PC-3 (cell line): ENCODE measurements around the gene SMU1.

Experiments used
- EZH2 ChIP-seq: fragments of 300-600 bp; sonication (generic); IDR thresholded peaks from one replicate; pipeline ENCODE4 v1.6.1; 2017; ENCODE audit warnings: antibody characterized with exemption, mild to moderate bottlenecking, low read length; ENCODE audit not compliant: unreplicated experiment
- EZH2phosphoT487 ChIP-seq: fragments of 300-600 bp; sonication (generic); IDR thresholded peaks from 2 replicates; pipeline ENCODE4 v1.6.1; 2018; ENCODE audit warnings: mild to moderate bottlenecking, antibody characterized with exemption, low read length, borderline replicate concordance
- TF ChIP-seq, protein P1 (sequence below): fragments of 300-600 bp; sonication (generic); conservative IDR thresholded peaks from 2 replicates; pipeline ENCODE4 v1.5.1; 2017; ENCODE audit warnings: antibody characterized with exemption, low read depth, mild to moderate bottlenecking, low read length

- TF ChIP-seq EZH2, result no peak
- no peak for TF ChIP-seq EZH2phosphoT487
- TF ChIP-seq, protein P1, sequence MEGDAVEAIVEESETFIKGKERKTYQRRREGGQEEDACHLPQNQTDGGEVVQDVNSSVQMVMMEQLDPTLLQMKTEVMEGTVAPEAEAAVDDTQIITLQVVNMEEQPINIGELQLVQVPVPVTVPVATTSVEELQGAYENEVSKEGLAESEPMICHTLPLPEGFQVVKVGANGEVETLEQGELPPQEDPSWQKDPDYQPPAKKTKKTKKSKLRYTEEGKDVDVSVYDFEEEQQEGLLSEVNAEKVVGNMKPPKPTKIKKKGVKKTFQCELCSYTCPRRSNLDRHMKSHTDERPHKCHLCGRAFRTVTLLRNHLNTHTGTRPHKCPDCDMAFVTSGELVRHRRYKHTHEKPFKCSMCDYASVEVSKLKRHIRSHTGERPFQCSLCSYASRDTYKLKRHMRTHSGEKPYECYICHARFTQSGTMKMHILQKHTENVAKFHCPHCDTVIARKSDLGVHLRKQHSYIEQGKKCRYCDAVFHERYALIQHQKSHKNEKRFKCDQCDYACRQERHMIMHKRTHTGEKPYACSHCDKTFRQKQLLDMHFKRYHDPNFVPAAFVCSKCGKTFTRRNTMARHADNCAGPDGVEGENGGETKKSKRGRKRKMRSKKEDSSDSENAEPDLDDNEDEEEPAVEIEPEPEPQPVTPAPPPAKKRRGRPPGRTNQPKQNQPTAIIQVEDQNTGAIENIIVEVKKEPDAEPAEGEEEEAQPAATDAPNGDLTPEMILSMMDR, result no peak
Measured at GRCh38 chr9:33124751-33125381, 48.4 kb upstream of the SMU1 start.
